Adrenal gland (tissue), 5 donors: ENCODE data around the gene ARHGEF10L.

Experiments
- CTCF ChIP-seq, 6 experiments: fragments of 450-650 bp in 4 of 6; fragments of 200-600 bp in 2 of 6; sonication (generic) in 1 of 6; IDR thresholded peaks; 1 replicate in 5 of 6; 2 replicates in 1 of 6; pipeline versions ENCODE4 v1.5.1 to v1.8.0; 2016 to 2021; ENCODE audit warnings: antibody characterized with exemption in 6 of 6, mild to moderate bottlenecking in 2 of 6, moderate library complexity in 1 of 6
- POLR2A ChIP-seq, 2 donors: fragments of 450-650 bp; IDR thresholded peaks; one replicate each; pipeline ENCODE4 v1.6.1; 2017; ENCODE audit warnings: antibody characterized with exemption in 2 of 2, mild to moderate bottlenecking in 2 of 2, moderate library complexity in 1 of 2
- donor health status: DM: no; HTN: no; CAD: no.

GRCh38 chr1:17565461-17566252 is 26.2 kb downstream of the ARHGEF10L start:
- TF ChIP-seq CTCF (IDR thresholded peaks at IDR 0.05) (no peak), POLR2A (IDR thresholded peaks at IDR 0.05) (no peak)
